HUES48 (cell line): ENCODE data around the gene MICAL3.
"Not testable (repeated sequence)": the region's sequence is repeated elsewhere in the genome, so short reads cannot be mapped to it uniquely, and the experiment has no call there.

Experiments used
- H3K27ac ChIP-seq: one replicate; pipeline ENCODE4 v1.7.0; 2013; ENCODE audit warnings: low read depth, low read length, inconsistent platforms
- H3K27me3 ChIP-seq: 2 replicates; pipeline ENCODE4 v1.6.1; 2013; ENCODE audit warnings: mild to moderate bottlenecking, low read length; ENCODE audit not compliant: control insufficient read depth, insufficient read depth
- H3K36me3 ChIP-seq: 2 replicates; pipeline ENCODE4 v1.6.1; 2013; ENCODE audit warnings: low read length; ENCODE audit not compliant: control insufficient read depth, insufficient read depth
- H3K4me1 ChIP-seq: 2 replicates; pipeline ENCODE4 v1.6.1; 2013; ENCODE audit warnings: mild to moderate bottlenecking, low read length; ENCODE audit not compliant: control insufficient read depth, insufficient read depth
- H3K4me3 ChIP-seq: 2 replicates; pipeline ENCODE4 v1.5.1; 2013; ENCODE audit warnings: mild to moderate bottlenecking, low read depth, low read length
- H3K9ac ChIP-seq: 2 replicates; pipeline ENCODE4 v1.6.1; 2013; ENCODE audit warnings: mild to moderate bottlenecking, low read depth, low read length, moderate library complexity
- H3K9me3 ChIP-seq: 2 replicates; pipeline ENCODE4 v1.6.1; 2013; ENCODE audit warnings: low read length; ENCODE audit not compliant: control insufficient read depth, insufficient read depth

Gene MICAL3

GRCh38 chr22:18045794-18046193, 21.4 kb upstream of the MICAL3 start:
- H3K4me1 ChIP-seq: no peaks in the 10 kb centered on the region
- no peaks in the 10 kb centered on the region for H3K36me3 ChIP-seq
- peaks cover 4% of the 10 kb centered on the region; the same call in 1 of the 2 replicates for H3K9me3 ChIP-seq
- H3K9ac ChIP-seq: no peak overlapping the region
- H3K4me3 ChIP-seq: no peak overlapping the region
- no peak overlapping the region for H3K27ac ChIP-seq
- H3K27me3 ChIP-seq: no peaks in the 10 kb centered on the region

- Histone ChIP-seq H3K9me3 (peaks cover 4% of the 10 kb centered on the region; the same call in 1 of the 2 replicates), H3K27ac (no peak overlapping the region), H3K4me1 (no peaks in the 10 kb centered on the region), H3K27me3 (no peaks in the 10 kb centered on the region), H3K4me3 (no peak overlapping the region), H3K36me3 (no peaks in the 10 kb centered on the region), H3K9ac (no peak overlapping the region)
Observed at GRCh38 chr22:18044548-18045271, 20.3 kb upstream of the MICAL3 start.

- H3K4me1 ChIP-seq: no peaks in the 10 kb centered on the region
- H3K36me3 ChIP-seq: no peaks in the 10 kb centered on the region
- H3K27ac ChIP-seq: no peak overlapping the region
Observed at GRCh38 chr22:18042685-18043084, 18.3 kb upstream of the MICAL3 start.

GRCh38 chr22:18040898-18041297, 16.5 kb upstream of the MICAL3 start:
- not testable (repeated sequence) for H3K36me3 ChIP-seq, H3K9me3 ChIP-seq, H3K4me3 ChIP-seq, H3K27me3 ChIP-seq, H3K27ac ChIP-seq, H3K9ac ChIP-seq, H3K4me1 ChIP-seq

More at GRCh38 chr22:18042685-18043084, 18.3 kb upstream of the MICAL3 start:
- Histone ChIP-seq H3K9ac (no peak overlapping the region), H3K9me3 (peaks cover 4% of the 10 kb centered on the region; the same call in 1 of the 2 replicates), H3K27me3 (no peaks in the 10 kb centered on the region), H3K4me3 (no peak overlapping the region)

- no peaks in the 10 kb centered on the region for H3K27me3 ChIP-seq
- no peaks in the 10 kb centered on the region for H3K36me3 ChIP-seq
- no peak overlapping the region for H3K27ac ChIP-seq
- H3K4me1 ChIP-seq: no peaks in the 10 kb centered on the region
- H3K4me3 ChIP-seq: no peak overlapping the region
- H3K9ac ChIP-seq: no peak overlapping the region
- no peaks in the 10 kb centered on the region for H3K9me3 ChIP-seq
Observed at GRCh38 chr22:18035751-18036150, 11.4 kb upstream of the MICAL3 start.

GRCh38 chr22:18034076-18034475, 9.7 kb upstream of the MICAL3 start:
- no peaks in the 10 kb centered on the region for H3K9me3 ChIP-seq
- peaks cover 4% of the 10 kb centered on the region; the same call in 1 of the 2 replicates for H3K27me3 ChIP-seq
- H3K27ac ChIP-seq: no peak overlapping the region
- H3K4me1 ChIP-seq: no peaks in the 10 kb centered on the region
- H3K4me3 ChIP-seq: no peak overlapping the region
- no peaks in the 10 kb centered on the region for H3K36me3 ChIP-seq
- no peak overlapping the region for H3K9ac ChIP-seq

- no peak overlapping the region for H3K4me3 ChIP-seq
- no peaks in the 10 kb centered on the region for H3K36me3 ChIP-seq
- no peaks in the 10 kb centered on the region for H3K9me3 ChIP-seq
- H3K27me3 ChIP-seq: peaks cover 4% of the 10 kb centered on the region; the same call in 1 of the 2 replicates
- no peak overlapping the region for H3K9ac ChIP-seq
- no peaks in the 10 kb centered on the region for H3K4me1 ChIP-seq
- H3K27ac ChIP-seq: no peak overlapping the region
Observed at GRCh38 chr22:18033204-18033998, 9.0 kb upstream of the MICAL3 start.

- H3K4me3 ChIP-seq: no peak overlapping the region
- no peak overlapping the region for H3K9ac ChIP-seq
Observed at GRCh38 chr22:18032455-18033101, 8.2 kb upstream of the MICAL3 start.

GRCh38 chr22:18031695-18032454, 7.5 kb upstream of the MICAL3 start:
- Histone ChIP-seq H3K9ac (no peak overlapping the region), H3K4me3 (no peak overlapping the region), H3K27ac (no peak overlapping the region), H3K9me3 (no peaks in the 10 kb centered on the region), H3K4me1 (no peaks in the 10 kb centered on the region), H3K27me3 (peaks cover 4% of the 10 kb centered on the region; the same call in 1 of the 2 replicates), H3K36me3 (no peaks in the 10 kb centered on the region)

More at GRCh38 chr22:18032455-18033101, 8.2 kb upstream of the MICAL3 start:
- Histone ChIP-seq H3K9me3 (no peaks in the 10 kb centered on the region), H3K4me1 (no peaks in the 10 kb centered on the region), H3K27me3 (peaks cover 4% of the 10 kb centered on the region; the same call in 1 of the 2 replicates), H3K27ac (no peak overlapping the region), H3K36me3 (no peaks in the 10 kb centered on the region)

- H3K9me3 ChIP-seq: no peaks in the 10 kb centered on the region
- H3K4me1 ChIP-seq: peaks cover under 1% of the 10 kb centered on the region; the same call in 1 of the 2 replicates
- peaks cover 21% of the 10 kb centered on the region for H3K27me3 ChIP-seq
- H3K4me3 ChIP-seq: no peak overlapping the region
- H3K27ac ChIP-seq: no peak overlapping the region
- no peaks in the 10 kb centered on the region for H3K36me3 ChIP-seq
- H3K9ac ChIP-seq: no peak overlapping the region
Observed at GRCh38 chr22:18029686-18030267, 5.4 kb upstream of the MICAL3 start.
